HCT116 (cell line): Measurements from ENCODE around the gene GBP2. TPM values are rescaled to one million over a fixed set of nuclear protein-coding genes. Genes with fewer than 3 reads are reported as not detected.

Experiments
- ATAC-seq: fragments of 200-7000 bp; cut with Tn5 transposase; 2 replicates; pipeline ENCODE4 v1.9.1; 2020; ENCODE audit warnings: mild to moderate bottlenecking, moderate library complexity
- BruUV-seq: library from RNA; stranded (reverse); fragments of 400-500 nt; replicated peaks from 2 replicates; lab custom pipeline; 2021; lab: Mats Ljungman, UMichigan
- CTCF ChIA-PET: fragments of 300-600 bp; sonication (Branson Sonifier 250); formaldehyde crosslinking; loops from one replicate; lab custom pipeline; 2021; ENCODE audit warnings: antibody characterized with exemption; lab: Charles Lee
- POLR2A ChIA-PET: fragments of 300-600, 350-600 bp; sonication (Branson Sonifier 250); formaldehyde crosslinking; loops from one replicate; lab custom pipeline; 2021; ENCODE audit warnings: antibody characterized with exemption; lab: Charles Lee
- RAD21 ChIA-PET, 2 experiments: fragments of 300-600 bp; sonication (Branson Sonifier 250); formaldehyde crosslinking; loops; one replicate each; lab custom pipeline; 2023; ENCODE audit warnings: low total read pairs in 2 of 2; ENCODE audit not compliant: uncharacterized antibody in 2 of 2, unreplicated experiment in 2 of 2, low non-redundant PET in 1 of 2; lab: Charles Lee
- DNase-seq: peaks from one replicate; pipeline ENCODE4 v3.0.0-alpha.2; 2010; ENCODE audit warnings: low read depth, low spot score
- H2AFZ ChIP-seq: fragments of 200-600 bp; shearing (Covaris generic), sonication (generic); 2 replicates; pipeline ENCODE4 v1.6.1; 2017; ENCODE audit warnings: low read depth, mixed run types, mixed read lengths, antibody characterized with exemption, low read length; ENCODE audit not compliant: poor library complexity, severe bottlenecking
- H3K27ac ChIP-seq: 2 replicates; pipeline ENCODE4 v1.5.1; 2012; ENCODE audit warnings: low read depth, low read length
- H3K27me3 ChIP-seq: fragments of 200-600 bp; sonication (generic); 2 replicates; pipeline ENCODE4 v1.6.1; 2016; ENCODE audit warnings: mixed run types, low read length, mixed read lengths; ENCODE audit not compliant: insufficient read depth
- H3K36me3 ChIP-seq, 2 experiments: fragments of 200-500 bp in 1 of 2; fragments of 200-600 bp in 1 of 2; sonication (Bioruptor generic) in 1 of 2; sonication (generic) in 1 of 2; 2 replicates each; pipeline versions ENCODE4 v1.5.1 to v1.6.1; 2014 to 2016; ENCODE audit warnings: low read length in 2 of 2, inconsistent platforms in 1 of 2, mixed read lengths in 1 of 2, mixed run types in 1 of 2; ENCODE audit not compliant: insufficient read depth in 2 of 2, control insufficient read depth in 1 of 2
- H3K4me1 ChIP-seq, 2 experiments: fragments of 200-600 bp in 1 of 2; sonication (generic) in 1 of 2; 2 replicates each; pipeline versions ENCODE4 v1.5.1 to v1.6.1; 2012 to 2017; ENCODE audit warnings: low read length in 2 of 2, inconsistent platforms in 1 of 2, mild to moderate bottlenecking in 1 of 2, mixed read lengths in 1 of 2, mixed run types in 1 of 2, moderate library complexity in 1 of 2; ENCODE audit not compliant: insufficient read depth in 2 of 2, control insufficient read depth in 1 of 2
- H3K4me2 ChIP-seq: fragments of 200-600 bp; sonication (generic); 2 replicates; pipeline ENCODE4 v1.6.1; 2017; ENCODE audit warnings: mixed run types, low read length, mixed read lengths
- H3K4me3 ChIP-seq, 2 experiments: fragments of 200-600 bp in 1 of 2; sonication (generic) in 1 of 2; replicated peaks in 1 of 2; 2 replicates each; pipeline ENCODE4 v1.5.1; 2011 to 2016; ENCODE audit warnings: low read length in 2 of 2, control low read depth in 1 of 2, low read depth in 1 of 2, mild to moderate bottlenecking in 1 of 2, mixed read lengths in 1 of 2, mixed run types in 1 of 2
- H3K79me2 ChIP-seq: fragments of 200-600 bp; sonication (generic); 2 replicates; pipeline ENCODE4 v1.6.1; 2017; ENCODE audit warnings: mild to moderate bottlenecking, mixed run types, low read length, moderate library complexity, mixed read lengths; ENCODE audit not compliant: insufficient read depth
- H3K9ac ChIP-seq: fragments of 200-600 bp; sonication (generic); 2 replicates; pipeline ENCODE4 v1.6.1; 2016; ENCODE audit warnings: low read length, mixed read lengths
- H3K9me2 ChIP-seq: fragments of 200-600 bp; sonication (generic), shearing (Covaris generic); 2 replicates; pipeline ENCODE4 v1.6.1; 2017; ENCODE audit warnings: mixed run types, mild to moderate bottlenecking, moderate library complexity; ENCODE audit not compliant: insufficient read depth
- H3K9me3 ChIP-seq, 2 experiments: fragments of 200-500 bp in 1 of 2; fragments of 200-600 bp in 1 of 2; sonication (Bioruptor generic) in 1 of 2; sonication (generic) in 1 of 2; 2 replicates each; pipeline ENCODE4 v1.6.1; 2014 to 2017; ENCODE audit warnings: low read length in 2 of 2, mixed read lengths in 2 of 2, inconsistent platforms in 1 of 2, low read depth in 1 of 2, mild to moderate bottlenecking in 1 of 2, mixed run types in 1 of 2, moderate library complexity in 1 of 2; ENCODE audit not compliant: control insufficient read depth in 1 of 2, insufficient read depth in 1 of 2
- H4K20me1 ChIP-seq: fragments of 200-600 bp; sonication (generic), shearing (Covaris generic); 2 replicates; pipeline ENCODE4 v1.6.1; 2017; ENCODE audit warnings: mixed run types, mild to moderate bottlenecking, moderate library complexity; ENCODE audit not compliant: insufficient read depth
- CEBPB ChIP-seq: IDR thresholded peaks from 2 replicates; pipeline ENCODE4 v1.6.1; 2012; ENCODE audit warnings: low read depth
- EGR1 ChIP-seq: IDR thresholded peaks from 2 replicates; pipeline ENCODE4 v1.6.1; 2012; ENCODE audit warnings: low read depth
- EZH2 ChIP-seq: fragments of 200-600 bp; sonication (generic); IDR thresholded peaks from 2 replicates; pipeline ENCODE4 v1.6.1; 2017; ENCODE audit warnings: antibody characterized with exemption, mixed run types
- EZH2phosphoT487 ChIP-seq: fragments of 200-600 bp; IDR thresholded peaks from 2 replicates; pipeline ENCODE4 v1.6.1; 2018; ENCODE audit warnings: antibody characterized with exemption, borderline replicate concordance
- JUND ChIP-seq: IDR thresholded peaks from 2 replicates; pipeline ENCODE4 v1.6.1; 2012
- POLR2A ChIP-seq: IDR thresholded peaks from 2 replicates; pipeline ENCODE4 v1.7.0; 2011; ENCODE audit warnings: borderline replicate concordance; ENCODE audit not compliant: insufficient read depth, insufficient read length; ENCODE audit errors: extremely low read depth
- SIN3A ChIP-seq: IDR thresholded peaks from 2 replicates; pipeline ENCODE4 v1.6.1; 2012; ENCODE audit warnings: low read depth
- SRF ChIP-seq: IDR thresholded peaks from 2 replicates; pipeline ENCODE4 v1.6.1; 2012; ENCODE audit warnings: low read depth
- YY1 ChIP-seq: IDR thresholded peaks from 2 replicates; pipeline ENCODE4 v1.6.1; 2011; ENCODE audit warnings: low read length, low read depth, moderate library complexity, mild to moderate bottlenecking; ENCODE audit not compliant: insufficient replicate concordance; ENCODE audit errors: extremely low read depth
- ZNF274 ChIP-seq: fragments of 200-500 bp; sonication (Bioruptor generic); IDR thresholded peaks from 2 replicates; pipeline ENCODE4 v1.6.1; 2014; ENCODE audit warnings: mild to moderate bottlenecking, low read depth, low read length, inconsistent platforms
- intact Hi-C: fragments of 100-400 bp; cut with micrococcal nuclease; formaldehyde crosslinking; loops from 2 replicates; pipeline ENCODE4 v1.10.0; 2022
- total RNA-seq: library from RNA; stranded (reverse); gene quantifications from one replicate; pipeline ENCODE4 v1.2.1, GENCODE V29; 2021; ENCODE audit not compliant: unreplicated experiment
- TF ChIP-seq, protein P1 (sequence below): IDR thresholded peaks from 2 replicates; pipeline ENCODE4 v1.6.1; 2011; ENCODE audit warnings: mild to moderate bottlenecking, low read length, moderate library complexity; ENCODE audit not compliant: insufficient replicate concordance; ENCODE audit errors: extremely low read depth
- TF ChIP-seq, protein P2 (sequence below), 3 experiments: fragments of 200-600 bp in 1 of 3; sonication (generic) in 1 of 3; IDR thresholded peaks in 2 of 3; conservative IDR thresholded peaks in 1 of 3; 2 replicates each; pipeline ENCODE4 v1.5.1; 2012 to 2017; ENCODE audit warnings: low read depth in 2 of 3, low read length in 2 of 3, antibody characterized with exemption in 1 of 3, borderline replicate concordance in 1 of 3, control low read depth in 1 of 3, mild to moderate bottlenecking in 1 of 3, mixed read lengths in 1 of 3, mixed run types in 1 of 3, moderate library complexity in 1 of 3; ENCODE audit not compliant: insufficient read depth in 1 of 3
- TF ChIP-seq, protein P3 (sequence below): IDR thresholded peaks from 2 replicates; pipeline ENCODE4 v1.6.1; 2012

The GBP2 gene
- total RNA-seq, 1 experiment from 2014 or later = 0.98 TPM

DNA sequence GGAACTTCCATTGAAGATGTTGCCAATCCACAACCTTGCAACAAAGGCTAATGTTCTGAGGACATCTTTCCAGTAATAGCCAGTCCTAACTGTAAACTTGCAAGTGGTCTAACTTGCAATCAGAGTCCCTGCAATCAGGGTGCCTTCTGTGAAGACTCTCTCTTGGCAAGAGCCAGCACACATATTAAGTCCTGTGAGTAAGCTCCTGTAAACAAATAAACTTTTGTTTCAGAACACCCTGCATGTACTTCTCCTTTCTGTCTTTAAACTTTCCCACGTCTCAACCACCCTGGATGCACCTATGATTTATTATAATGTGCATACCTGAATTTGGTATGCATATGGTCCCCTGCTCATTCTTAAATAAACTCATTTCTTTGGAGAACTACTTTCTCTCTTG lies 40.8 kb upstream of the GBP2 start:
- Histone ChIP-seq H3K4me1 (no peaks in the 10 kb centered on the region), H3K4me2 (no peak overlapping the region), H3K9me3 (no peaks in the 10 kb centered on the region), H3K27me3 (no peaks in the 10 kb centered on the region), H3K9me2 (no peaks in the 10 kb centered on the region), H3K36me3 (no peaks in the 10 kb centered on the region), H3K4me3 (no peak overlapping the region), H3K79me2 (no peaks in the 10 kb centered on the region), H4K20me1 (no peaks in the 10 kb centered on the region), H3K9ac (no peak overlapping the region), H3K27ac (no peak overlapping the region), H2AFZ (no peak overlapping the region)
- TF ChIP-seq SRF (no peak), EZH2phosphoT487 (no peak)
- BruUV-seq = no TSS peak
- intact Hi-C loops = no loop called here
- RAD21 ChIA-PET = no interaction called here
- CTCF ChIA-PET = interaction anchor here (0.5 kb wide), 1 partner anchor 169 kb away, joined by 3 read pairs; no protein-coding TSS in a partner anchor
- POLR2A ChIA-PET = no interaction called here
- ATAC-seq = no peak
- DNase-seq = no peak

DNA sequence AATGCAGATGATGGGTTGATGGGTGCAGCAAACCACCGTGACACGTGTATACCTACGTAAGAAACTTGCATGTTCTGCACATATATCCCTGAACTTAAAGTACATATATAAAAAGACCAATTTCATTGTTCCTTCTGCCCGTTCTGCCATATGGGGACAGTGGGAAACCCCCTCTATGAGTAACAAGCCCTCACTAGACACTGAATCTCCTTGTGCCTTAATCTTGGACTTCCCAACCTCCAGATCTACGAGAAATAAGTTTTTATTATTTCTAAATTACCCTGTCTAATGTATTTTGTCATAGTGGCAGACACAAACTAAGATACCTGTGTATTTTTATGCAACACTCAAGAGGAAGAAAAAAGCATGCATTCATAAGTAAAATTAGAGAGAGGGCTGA lies 39.9 kb upstream of the GBP2 start:
- ChIA-PET RAD21 (no interaction called here), POLR2A (no interaction called here), CTCF (no interaction called here)
- no peaks in the 10 kb centered on the region for H4K20me1 ChIP-seq
- no peaks in the 10 kb centered on the region for H3K27me3 ChIP-seq
- no peaks in the 10 kb centered on the region for H3K36me3 ChIP-seq
- H3K9ac ChIP-seq = no peak overlapping the region
- TF ChIP-seq, protein P1, sequence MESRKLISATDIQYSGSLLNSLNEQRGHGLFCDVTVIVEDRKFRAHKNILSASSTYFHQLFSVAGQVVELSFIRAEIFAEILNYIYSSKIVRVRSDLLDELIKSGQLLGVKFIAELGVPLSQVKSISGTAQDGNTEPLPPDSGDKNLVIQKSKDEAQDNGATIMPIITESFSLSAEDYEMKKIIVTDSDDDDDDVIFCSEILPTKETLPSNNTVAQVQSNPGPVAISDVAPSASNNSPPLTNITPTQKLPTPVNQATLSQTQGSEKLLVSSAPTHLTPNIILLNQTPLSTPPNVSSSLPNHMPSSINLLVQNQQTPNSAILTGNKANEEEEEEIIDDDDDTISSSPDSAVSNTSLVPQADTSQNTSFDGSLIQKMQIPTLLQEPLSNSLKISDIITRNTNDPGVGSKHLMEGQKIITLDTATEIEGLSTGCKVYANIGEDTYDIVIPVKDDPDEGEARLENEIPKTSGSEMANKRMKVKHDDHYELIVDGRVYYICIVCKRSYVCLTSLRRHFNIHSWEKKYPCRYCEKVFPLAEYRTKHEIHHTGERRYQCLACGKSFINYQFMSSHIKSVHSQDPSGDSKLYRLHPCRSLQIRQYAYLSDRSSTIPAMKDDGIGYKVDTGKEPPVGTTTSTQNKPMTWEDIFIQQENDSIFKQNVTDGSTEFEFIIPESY = no peak
- TF ChIP-seq JUND = no peak
- no peak for TF ChIP-seq ZNF274
- no peak for TF ChIP-seq SIN3A
- TF ChIP-seq CEBPB = no peak
- no peak for TF ChIP-seq EGR1
- no peak for TF ChIP-seq YY1
- TF ChIP-seq, protein P2, sequence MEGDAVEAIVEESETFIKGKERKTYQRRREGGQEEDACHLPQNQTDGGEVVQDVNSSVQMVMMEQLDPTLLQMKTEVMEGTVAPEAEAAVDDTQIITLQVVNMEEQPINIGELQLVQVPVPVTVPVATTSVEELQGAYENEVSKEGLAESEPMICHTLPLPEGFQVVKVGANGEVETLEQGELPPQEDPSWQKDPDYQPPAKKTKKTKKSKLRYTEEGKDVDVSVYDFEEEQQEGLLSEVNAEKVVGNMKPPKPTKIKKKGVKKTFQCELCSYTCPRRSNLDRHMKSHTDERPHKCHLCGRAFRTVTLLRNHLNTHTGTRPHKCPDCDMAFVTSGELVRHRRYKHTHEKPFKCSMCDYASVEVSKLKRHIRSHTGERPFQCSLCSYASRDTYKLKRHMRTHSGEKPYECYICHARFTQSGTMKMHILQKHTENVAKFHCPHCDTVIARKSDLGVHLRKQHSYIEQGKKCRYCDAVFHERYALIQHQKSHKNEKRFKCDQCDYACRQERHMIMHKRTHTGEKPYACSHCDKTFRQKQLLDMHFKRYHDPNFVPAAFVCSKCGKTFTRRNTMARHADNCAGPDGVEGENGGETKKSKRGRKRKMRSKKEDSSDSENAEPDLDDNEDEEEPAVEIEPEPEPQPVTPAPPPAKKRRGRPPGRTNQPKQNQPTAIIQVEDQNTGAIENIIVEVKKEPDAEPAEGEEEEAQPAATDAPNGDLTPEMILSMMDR (IDR thresholded peaks at IDR 0.05 in 2 of 3, conservative IDR thresholded peaks at IDR 0.05 in 1 of 3; ENCODE audit: borderline replicate concordance in 1 of 3, insufficient read depth in 1 of 3, low read depth in 2 of 3, low read length in 2 of 3) = no peak
- TF ChIP-seq EZH2 = no peak
- no peak for TF ChIP-seq POLR2A
- TF ChIP-seq, protein P3, sequence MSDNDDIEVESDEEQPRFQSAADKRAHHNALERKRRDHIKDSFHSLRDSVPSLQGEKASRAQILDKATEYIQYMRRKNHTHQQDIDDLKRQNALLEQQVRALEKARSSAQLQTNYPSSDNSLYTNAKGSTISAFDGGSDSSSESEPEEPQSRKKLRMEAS = no peak
- BruUV-seq = no TSS peak
- H3K79me2 ChIP-seq = no peaks in the 10 kb centered on the region
- no peaks in the 10 kb centered on the region for H3K9me3 ChIP-seq
- H3K27ac ChIP-seq = no peak overlapping the region
- no peak for DNase-seq
- H3K4me3 ChIP-seq = no peak overlapping the region
- no peaks in the 10 kb centered on the region for H3K4me1 ChIP-seq
- no peaks in the 10 kb centered on the region for H3K9me2 ChIP-seq
- no peak for ATAC-seq
- H3K4me2 ChIP-seq = no peak overlapping the region
- H2AFZ ChIP-seq = no peak overlapping the region
- intact Hi-C loops = no loop called here
